Measurements from ENCODE around the gene CDH4.

Gene CDH4

DNA sequence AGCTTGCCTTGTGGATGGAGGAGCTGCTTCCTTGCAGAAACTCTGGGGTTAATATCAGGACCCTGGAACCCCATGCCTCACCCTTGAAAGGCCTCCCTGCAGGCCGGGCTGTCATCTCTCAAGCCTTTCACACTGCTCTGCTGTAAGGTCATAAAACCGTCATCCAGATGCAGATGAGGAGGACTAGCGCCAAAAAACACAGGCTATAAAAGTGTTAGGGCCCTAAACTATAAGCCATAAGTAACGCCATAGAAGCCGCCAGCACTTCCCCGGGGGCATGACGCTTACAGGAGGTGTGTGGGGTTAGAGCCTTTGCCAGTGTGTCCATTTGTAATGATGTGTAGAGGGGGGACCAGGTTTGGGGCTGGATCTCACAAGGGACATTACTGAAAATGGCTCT is 47.6 kb downstream of the CDH4 start:
- TF ChIP-seq, protein P1, sequence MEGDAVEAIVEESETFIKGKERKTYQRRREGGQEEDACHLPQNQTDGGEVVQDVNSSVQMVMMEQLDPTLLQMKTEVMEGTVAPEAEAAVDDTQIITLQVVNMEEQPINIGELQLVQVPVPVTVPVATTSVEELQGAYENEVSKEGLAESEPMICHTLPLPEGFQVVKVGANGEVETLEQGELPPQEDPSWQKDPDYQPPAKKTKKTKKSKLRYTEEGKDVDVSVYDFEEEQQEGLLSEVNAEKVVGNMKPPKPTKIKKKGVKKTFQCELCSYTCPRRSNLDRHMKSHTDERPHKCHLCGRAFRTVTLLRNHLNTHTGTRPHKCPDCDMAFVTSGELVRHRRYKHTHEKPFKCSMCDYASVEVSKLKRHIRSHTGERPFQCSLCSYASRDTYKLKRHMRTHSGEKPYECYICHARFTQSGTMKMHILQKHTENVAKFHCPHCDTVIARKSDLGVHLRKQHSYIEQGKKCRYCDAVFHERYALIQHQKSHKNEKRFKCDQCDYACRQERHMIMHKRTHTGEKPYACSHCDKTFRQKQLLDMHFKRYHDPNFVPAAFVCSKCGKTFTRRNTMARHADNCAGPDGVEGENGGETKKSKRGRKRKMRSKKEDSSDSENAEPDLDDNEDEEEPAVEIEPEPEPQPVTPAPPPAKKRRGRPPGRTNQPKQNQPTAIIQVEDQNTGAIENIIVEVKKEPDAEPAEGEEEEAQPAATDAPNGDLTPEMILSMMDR (IDR thresholded peaks at IDR 0.05; ENCODE audit: borderline replicate concordance, control extremely low read depth, extremely low read depth, insufficient read depth, missing control alignments) = no peak
- in situ Hi-C loops (cut with MboI; ENCODE audit: low sequenced_read_pairs, unreplicated experiment) = no loop called here
- no peak for DNase-seq (ENCODE audit: low spot score)

DNA sequence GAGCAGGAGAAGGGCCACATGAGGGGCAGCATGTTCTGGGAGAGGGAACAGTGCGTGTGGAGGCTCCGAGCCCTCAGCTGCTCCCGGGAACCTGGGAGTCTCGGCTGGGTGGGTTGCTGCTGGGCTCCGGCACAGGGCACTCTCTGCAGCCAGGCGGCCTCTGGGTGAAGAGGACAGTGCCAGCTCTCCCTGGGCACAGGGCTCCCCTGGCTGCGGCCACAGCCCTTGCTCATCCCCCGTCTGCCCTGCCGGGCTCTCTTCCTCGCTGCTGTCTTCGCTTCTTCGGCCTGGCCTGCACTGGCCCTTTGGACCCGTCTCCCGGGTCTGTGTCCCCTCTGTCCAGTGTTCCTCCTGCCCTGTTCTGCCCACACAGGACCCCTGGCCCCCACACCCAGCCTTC is 48.2 kb downstream of the CDH4 start:
- DNase-seq (ENCODE audit: low spot score) = no peak
- in situ Hi-C loops (cut with MboI; ENCODE audit: low sequenced_read_pairs, unreplicated experiment) = no loop called here
- TF ChIP-seq, protein P1 (IDR thresholded peaks at IDR 0.05; ENCODE audit: borderline replicate concordance, control extremely low read depth, extremely low read depth, insufficient read depth, missing control alignments) = no peak

DNA sequence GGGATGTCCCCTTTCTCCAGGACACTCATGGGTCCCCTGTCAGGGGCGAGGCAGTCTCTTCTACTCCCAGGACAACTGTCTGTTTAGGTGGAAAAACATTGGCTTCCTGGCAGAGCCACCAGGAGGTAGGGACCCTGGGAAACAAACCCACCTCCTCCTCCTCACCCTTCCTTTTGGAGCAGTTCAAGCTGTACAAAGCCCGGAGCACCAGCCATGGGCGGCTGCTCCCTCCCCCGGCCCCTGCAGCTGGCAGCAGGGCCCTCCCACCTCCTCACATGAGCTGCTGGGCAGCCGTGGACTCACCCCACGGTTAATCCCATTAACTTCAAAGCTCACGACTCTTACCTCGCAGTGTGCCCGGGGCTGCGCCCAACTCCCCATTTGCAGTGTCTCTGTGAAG is 48.6 kb downstream of the CDH4 start:
- no peak for DNase-seq (ENCODE audit: low spot score)
- TF ChIP-seq, protein P1 (IDR thresholded peaks at IDR 0.05; ENCODE audit: borderline replicate concordance, control extremely low read depth, extremely low read depth, insufficient read depth, missing control alignments) = no peak
- in situ Hi-C loops (cut with MboI; ENCODE audit: low sequenced_read_pairs, unreplicated experiment) = no loop called here

DNA sequence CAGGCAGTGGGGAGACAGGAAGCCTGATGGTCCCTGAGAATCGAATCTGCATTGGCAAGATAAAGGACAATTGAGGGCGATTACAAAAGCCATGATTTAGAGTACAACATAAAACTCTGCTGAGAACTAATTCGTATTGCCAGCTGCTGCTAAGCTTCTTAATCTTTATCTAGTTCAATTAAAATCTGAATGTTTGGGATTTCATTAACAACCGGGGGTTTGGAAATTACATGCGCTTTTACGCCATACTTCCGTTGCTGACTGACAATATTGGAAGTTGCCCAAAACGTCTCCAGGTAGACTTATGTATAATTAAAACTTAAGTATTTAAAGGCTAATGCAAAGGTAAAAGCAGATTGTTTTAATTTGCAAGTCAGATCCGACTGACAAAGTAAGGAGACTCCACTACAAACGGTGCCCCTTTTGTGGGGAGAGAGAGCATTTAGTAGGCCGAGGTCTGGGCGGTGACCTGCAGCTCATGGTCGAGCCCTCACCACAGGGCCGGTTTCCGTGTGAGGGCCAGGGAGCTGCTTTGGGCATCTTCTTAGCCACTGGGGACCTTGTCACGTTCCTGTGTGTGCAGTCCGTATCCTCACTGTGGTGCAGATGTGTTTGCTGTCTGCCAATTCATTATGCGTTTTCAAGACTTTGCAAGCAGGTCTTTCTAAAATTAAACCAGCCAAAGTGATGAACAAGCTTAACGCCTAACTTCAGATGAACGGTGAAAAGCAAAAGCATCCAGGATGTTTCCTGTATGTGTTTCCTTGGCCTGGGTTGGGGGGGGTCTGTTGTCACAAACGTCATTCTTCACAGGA is 49.9 kb downstream of the CDH4 start:
- TF ChIP-seq, protein P1 (IDR thresholded peaks at IDR 0.05; ENCODE audit: borderline replicate concordance, control extremely low read depth, extremely low read depth, insufficient read depth, missing control alignments) = no peak
- DNase-seq (ENCODE audit: low spot score) = no peak
- in situ Hi-C loops (cut with MboI; ENCODE audit: low sequenced_read_pairs, unreplicated experiment) = no loop called here

DNA sequence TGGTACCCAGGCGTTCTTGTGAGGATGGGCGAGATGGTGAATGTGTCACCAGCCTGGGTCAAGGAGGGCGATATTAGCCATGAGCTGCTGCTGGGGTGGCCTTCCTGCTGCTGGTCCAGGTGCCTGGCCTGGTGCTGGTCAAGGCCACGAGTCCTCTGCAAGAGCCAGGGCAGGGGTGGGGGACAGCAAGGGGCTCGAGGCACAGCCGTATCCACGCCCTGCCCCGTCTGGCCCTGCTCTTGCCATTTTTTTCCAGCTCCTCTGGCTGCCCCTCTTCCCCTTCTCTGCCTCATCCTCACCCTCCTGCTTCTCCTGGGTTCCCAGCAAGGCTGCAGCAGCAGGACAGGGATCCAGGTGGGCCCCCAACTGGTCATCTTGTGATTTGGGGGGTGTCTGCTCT is 51.2 kb downstream of the CDH4 start:
- no peak for DNase-seq (ENCODE audit: low spot score)
- TF ChIP-seq, protein P1 (IDR thresholded peaks at IDR 0.05; ENCODE audit: borderline replicate concordance, control extremely low read depth, extremely low read depth, insufficient read depth, missing control alignments) = no peak
- in situ Hi-C loops (cut with MboI; ENCODE audit: low sequenced_read_pairs, unreplicated experiment) = no loop called here

DNA sequence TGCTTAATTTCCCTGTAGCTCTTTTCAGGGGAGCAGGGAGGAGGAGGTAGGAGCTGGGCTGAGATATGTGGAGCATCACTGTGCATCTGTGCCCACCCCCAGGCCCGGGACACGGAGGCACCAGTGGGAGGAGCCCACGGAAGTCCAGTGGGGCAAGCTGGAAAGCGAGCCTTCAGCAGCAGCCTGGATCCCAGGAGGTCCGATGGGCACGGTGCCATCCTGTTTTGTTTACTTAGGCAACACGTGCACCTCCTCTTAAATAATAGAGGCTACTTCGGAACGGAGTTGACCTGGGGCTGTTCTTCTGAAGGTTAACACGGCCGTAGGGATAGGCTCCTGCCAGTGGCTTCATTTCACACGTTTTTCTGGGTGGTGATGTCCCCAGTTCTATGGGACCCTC is 51.6 kb downstream of the CDH4 start:
- in situ Hi-C loops (cut with MboI; ENCODE audit: low sequenced_read_pairs, unreplicated experiment) = no loop called here
- DNase-seq (ENCODE audit: low spot score) = no peak
- TF ChIP-seq, protein P1 (IDR thresholded peaks at IDR 0.05; ENCODE audit: borderline replicate concordance, control extremely low read depth, extremely low read depth, insufficient read depth, missing control alignments) = no peak
